Parathyroid adenoma (tissue), 2 donors: ENCODE data around the gene CNTNAP2.

Experiments
- H2AFZ ChIP-seq: fragments of 300-600 bp; sonication (generic); one replicate; pipeline ENCODE4 v1.7.0; 2017; ENCODE audit warnings: antibody characterized with exemption, mild to moderate bottlenecking
- H3K27ac ChIP-seq: fragments of 300-600 bp; sonication (generic); one replicate; pipeline ENCODE4 v1.7.0; 2017
- H3K27me3 ChIP-seq: fragments of 300-600 bp; sonication (generic); one replicate; pipeline ENCODE4 v1.7.0; 2017; ENCODE audit warnings: low read length; ENCODE audit not compliant: control insufficient read depth, insufficient read depth
- H3K36me3 ChIP-seq: fragments of 300-600 bp; sonication (generic); one replicate; pipeline ENCODE4 v1.7.0; 2017; ENCODE audit warnings: low read length; ENCODE audit not compliant: control insufficient read depth, insufficient read depth
- H3K4me1 ChIP-seq: fragments of 300-600 bp; sonication (generic); one replicate; pipeline ENCODE4 v1.7.0; 2017; ENCODE audit warnings: control low read depth
- H3K4me2 ChIP-seq: fragments of 300-600 bp; sonication (generic); one replicate; pipeline ENCODE4 v1.7.0; 2017; ENCODE audit warnings: low read length
- H3K4me3 ChIP-seq: fragments of 300-600 bp; sonication (generic); one replicate; pipeline ENCODE4 v1.7.0; 2017; ENCODE audit warnings: low read depth, low read length
- H3K79me2 ChIP-seq: fragments of 300-600 bp; sonication (generic); one replicate; pipeline ENCODE4 v1.7.0; 2017; ENCODE audit warnings: control low read depth
- H3K9ac ChIP-seq: fragments of 300-600 bp; sonication (generic); one replicate; pipeline ENCODE4 v1.7.0; 2017; ENCODE audit warnings: mild to moderate bottlenecking
- H3K9me3 ChIP-seq: fragments of 300-600 bp; sonication (generic); one replicate; pipeline ENCODE4 v1.7.0; 2017; ENCODE audit warnings: low read length; ENCODE audit not compliant: control insufficient read depth
- CTCF ChIP-seq: fragments of 300-600 bp; sonication (generic); IDR thresholded peaks from one replicate; pipeline ENCODE4 v1.7.0; 2017; ENCODE audit warnings: antibody characterized with exemption, mild to moderate bottlenecking
- donor health status: primary hyperparathyroidism.

Gene CNTNAP2

DNA sequence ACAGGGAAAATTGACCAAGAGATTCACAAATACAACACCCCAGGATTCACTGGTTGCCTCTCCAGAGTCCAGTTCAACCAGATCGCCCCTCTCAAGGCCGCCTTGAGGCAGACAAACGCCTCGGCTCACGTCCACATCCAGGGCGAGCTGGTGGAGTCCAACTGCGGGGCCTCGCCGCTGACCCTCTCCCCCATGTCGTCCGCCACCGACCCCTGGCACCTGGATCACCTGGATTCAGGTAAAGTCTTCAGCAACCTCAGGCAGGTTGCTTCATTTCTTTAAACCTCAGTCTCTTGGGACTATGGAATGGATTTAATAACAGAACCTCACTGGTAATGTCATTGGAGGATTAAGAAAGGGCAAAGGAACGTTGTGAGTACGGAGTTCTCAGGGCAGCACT lies 2267.1 kb downstream of the CNTNAP2 start:
- H3K79me2 ChIP-seq: no peaks in the 10 kb centered on the region
- no peak overlapping the region for H3K4me3 ChIP-seq
- H3K27ac ChIP-seq: no peak overlapping the region
- no peak overlapping the region for H3K4me2 ChIP-seq
- no peak for TF ChIP-seq CTCF
- H2AFZ ChIP-seq: no peak overlapping the region
- H3K4me1 ChIP-seq: no peaks in the 10 kb centered on the region
- H3K9ac ChIP-seq: no peak overlapping the region
- H3K27me3 ChIP-seq: no peaks in the 10 kb centered on the region
- no peaks in the 10 kb centered on the region for H3K36me3 ChIP-seq
- H3K9me3 ChIP-seq: no peaks in the 10 kb centered on the region

DNA sequence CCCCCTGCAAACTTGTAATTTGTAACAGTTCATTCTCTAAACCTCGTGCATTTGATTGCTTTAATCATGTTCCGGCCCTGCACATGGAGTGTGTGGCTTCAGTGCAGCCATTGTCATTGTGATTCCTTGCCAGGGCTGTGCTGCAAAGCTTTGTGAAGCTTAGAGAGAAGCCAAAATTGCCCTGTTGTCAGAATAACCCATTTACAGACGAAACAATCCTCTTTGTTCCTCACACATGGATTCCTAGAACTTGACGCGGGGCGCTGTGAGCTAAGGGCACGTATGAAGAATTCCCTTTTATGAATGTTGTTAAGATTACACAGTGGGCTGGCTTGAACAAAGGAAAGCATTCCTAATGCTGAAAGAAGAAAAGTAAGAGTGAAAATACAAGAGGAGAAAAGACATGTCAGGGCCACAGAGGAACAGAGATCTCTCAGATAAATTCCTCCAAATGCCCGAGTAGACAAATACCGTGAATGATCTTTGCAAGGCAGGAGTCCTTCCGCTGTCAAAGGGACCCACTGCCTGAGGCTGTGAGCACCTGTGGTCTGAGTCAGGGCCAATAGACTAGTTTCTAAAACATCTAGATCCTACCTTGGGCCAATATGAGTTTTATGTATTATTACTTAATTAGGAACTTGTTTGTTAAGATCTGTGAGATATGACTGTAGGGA lies 2268.5 kb downstream of the CNTNAP2 start:
- no peak overlapping the region for H3K27ac ChIP-seq
- no peak overlapping the region for H3K4me2 ChIP-seq

GRCh38 chr7:148390381-148390780 lies 2273.8 kb downstream of the CNTNAP2 start:
- Histone ChIP-seq H3K27ac (no peak overlapping the region), H3K4me1 (no peaks in the 10 kb centered on the region), H3K27me3 (no peaks in the 10 kb centered on the region), H3K9ac (no peak overlapping the region), H3K4me2 (no peak overlapping the region), H2AFZ (no peak overlapping the region), H3K9me3 (no peaks in the 10 kb centered on the region), H3K36me3 (no peaks in the 10 kb centered on the region), H3K4me3 (no peak overlapping the region), H3K79me2 (no peaks in the 10 kb centered on the region)
- TF ChIP-seq CTCF: no peak

More for the DNA sequence above, 2268.5 kb downstream of the CNTNAP2 start:
- no peak overlapping the region for H3K4me3 ChIP-seq
- no peak overlapping the region for H3K9ac ChIP-seq
- no peaks in the 10 kb centered on the region for H3K79me2 ChIP-seq
- no peaks in the 10 kb centered on the region for H3K4me1 ChIP-seq
- no peaks in the 10 kb centered on the region for H3K27me3 ChIP-seq
- H3K9me3 ChIP-seq: no peaks in the 10 kb centered on the region
- no peak for TF ChIP-seq CTCF
- no peaks in the 10 kb centered on the region for H3K36me3 ChIP-seq
- no peak overlapping the region for H2AFZ ChIP-seq

- H3K27ac ChIP-seq: no peak overlapping the region
- H3K9ac ChIP-seq: no peak overlapping the region
- H3K4me2 ChIP-seq: no peak overlapping the region
- no peak for TF ChIP-seq CTCF
- no peak overlapping the region for H2AFZ ChIP-seq
- no peaks in the 10 kb centered on the region for H3K4me1 ChIP-seq
- no peaks in the 10 kb centered on the region for H3K79me2 ChIP-seq
- no peaks in the 10 kb centered on the region for H3K9me3 ChIP-seq
- H3K36me3 ChIP-seq: no peaks in the 10 kb centered on the region
- H3K27me3 ChIP-seq: no peaks in the 10 kb centered on the region
- H3K4me3 ChIP-seq: no peak overlapping the region
Observed at GRCh38 chr7:148391591-148391990, 2275.0 kb downstream of the CNTNAP2 start.

GRCh38 chr7:148394582-148394981 lies 2278.0 kb downstream of the CNTNAP2 start:
- Histone ChIP-seq H3K79me2 (no peaks in the 10 kb centered on the region), H3K9ac (no peak overlapping the region), H3K27me3 (no peaks in the 10 kb centered on the region), H3K36me3 (no peaks in the 10 kb centered on the region), H3K4me1 (no peaks in the 10 kb centered on the region), H3K4me3 (no peak overlapping the region), H3K9me3 (no peaks in the 10 kb centered on the region), H3K27ac (no peak overlapping the region), H2AFZ (no peak overlapping the region), H3K4me2 (no peak overlapping the region)
- no peak for TF ChIP-seq CTCF
